Sigmoid colon (tissue), 7 donors: ENCODE data around the gene ATP2C1. TPM values are rescaled to one million over a fixed set of nuclear protein-coding genes. Genes with fewer than 3 reads are reported as not detected.
"Not testable (repeated sequence)": the region's sequence is repeated elsewhere in the genome, so short reads cannot be mapped to it uniquely, and the experiment has no call there.

Source experiments
- DNase-seq: peaks from one replicate; pipeline ENCODE4 v3.0.0-alpha.2; 2019
- H3K27ac ChIP-seq, 4 donors: fragments of 200-600 bp; sonication (generic); one replicate each; pipeline ENCODE4 v1.5.1; 2016 to 2019; ENCODE audit warnings: mild to moderate bottlenecking in 1 of 4
- H3K27me3 ChIP-seq, 3 donors: fragments of 200-600 bp; sonication (generic); one replicate each; pipeline ENCODE4 v1.5.1; 2019; ENCODE audit warnings: mild to moderate bottlenecking in 1 of 3
- H3K36me3 ChIP-seq, 4 donors: fragments of 200-600 bp; sonication (generic); one replicate each; pipeline ENCODE4 v1.5.1; 2016 to 2019
- H3K4me1 ChIP-seq, 4 donors: fragments of 200-600 bp; sonication (generic); one replicate each; pipeline ENCODE4 v1.5.1; 2017 to 2019
- H3K4me3 ChIP-seq, 4 donors: fragments of 200-600 bp; sonication (generic); one replicate each; pipeline ENCODE4 v1.5.1; 2017 to 2019; ENCODE audit warnings: mild to moderate bottlenecking in 2 of 4, moderate library complexity in 1 of 4
- H3K9me3 ChIP-seq, 4 donors: fragments of 200-600 bp in 3 of 4; sonication (generic) in 3 of 4; one replicate each; pipeline versions ENCODE4 v1.5.1 to v1.6.1; 2013 to 2019
- CTCF ChIP-seq, 4 experiments: fragments of 450-650 bp in 3 of 4; fragments of 200-600 bp in 1 of 4; IDR thresholded peaks; one replicate each; pipeline ENCODE4 v1.5.1; 2016 to 2019; ENCODE audit warnings: antibody characterized with exemption in 4 of 4, mild to moderate bottlenecking in 3 of 4, moderate library complexity in 2 of 4
- EP300 ChIP-seq, 4 donors: sonication (generic); formaldehyde crosslinking; IDR thresholded peaks; one replicate each; pipeline ENCODE4 v1.6.1; 2017; ENCODE audit warnings: antibody characterized with exemption in 4 of 4
- POLR2A ChIP-seq, 2 donors: fragments of 450-650 bp; IDR thresholded peaks; one replicate each; pipeline ENCODE4 v1.6.1; 2016; ENCODE audit warnings: antibody characterized with exemption in 2 of 2, mild to moderate bottlenecking in 2 of 2, moderate library complexity in 2 of 2
- POLR2AphosphoS5 ChIP-seq, 4 donors: sonication (generic); formaldehyde crosslinking; IDR thresholded peaks; one replicate each; pipeline ENCODE4 v1.6.1; 2017; ENCODE audit warnings: antibody characterized with exemption in 4 of 4
- WGBS, 2 donors: extraction: QIAGEN DNeasy Blood & Tissue Kit; methylation state at CpG; one replicate each; pipeline ENCODE4 v1.1.7; 2013; 5-methylcytosine and 5-hydroxymethylcytosine counted together
- intact Hi-C: fragments of 100-400 bp; cut with DNase I; formaldehyde crosslinking; loops from one replicate; pipeline ENCODE4 v1.15.1; 2023
- polyA plus RNA-seq, 3 donors: library from polyadenylated mRNA; stranded (reverse); fragments of 200-250 nt; gene quantifications; one replicate each; pipeline ENCODE4 v1.2.3, GENCODE V29; 2013
- total RNA-seq, 4 donors: library from RNA; depleted of rRNA; stranded (reverse); fragments of >200 nt; gene quantifications; one replicate each; pipeline ENCODE4 v1.1.0, GENCODE V29; 2016
- donor health status: healthy with polysubstance abuse.
- donor health status: Bipolar disorder and iron deficiency.
- donor health status: healthy.

Gene ATP2C1
- total and polyA plus RNA-seq, 7 donors = 13.8 to 46.7 (median 38.0) TPM

GRCh38 chr3:130971208-130971607 is 77.3 kb downstream of the ATP2C1 start:
- no peak overlapping the region for H3K4me3 ChIP-seq
- H3K27me3 ChIP-seq = no peaks in the 10 kb centered on the region
- peaks cover 0 to 66% (median 7%) of the 10 kb centered on the region in 4 donors for H3K36me3 ChIP-seq
- no peak for TF ChIP-seq POLR2A (IDR thresholded peaks at IDR 0.05)
- no peak for TF ChIP-seq CTCF (IDR thresholded peaks at IDR 0.05)
- no peak for TF ChIP-seq POLR2AphosphoS5 (IDR thresholded peaks at IDR 0.05)
- no peak for TF ChIP-seq EP300 (IDR thresholded peaks at IDR 0.05)
- intact Hi-C loops = no loop called here
- no peak overlapping the region for H3K27ac ChIP-seq
- no peak for DNase-seq
- H3K4me1 ChIP-seq = no peaks in the 10 kb centered on the region
- H3K9me3 ChIP-seq = no peaks in the 10 kb centered on the region

GRCh38 chr3:130972592-130972991 is 78.7 kb downstream of the ATP2C1 start:
- H3K4me3 ChIP-seq, H3K27ac ChIP-seq, H3K4me1 ChIP-seq, H3K27me3 ChIP-seq, H3K9me3 ChIP-seq, intact Hi-C loops, DNase-seq: not testable (repeated sequence)
- H3K36me3 ChIP-seq = peaks cover 0 to 64% (median 5%) of the 10 kb centered on the region in 4 donors
- 100% methylated on average over 2 of the region's 2 CpGs for WGBS, 2 donors

GRCh38 chr3:130973406-130973805 is 79.5 kb downstream of the ATP2C1 start:
- H3K36me3 ChIP-seq = peaks cover 0 to 60% (median 5%) of the 10 kb centered on the region in 4 donors
- no peaks in the 10 kb centered on the region for H3K9me3 ChIP-seq
- H3K4me1 ChIP-seq = no peaks in the 10 kb centered on the region
- DNase-seq = no peak
- no peak overlapping the region for H3K4me3 ChIP-seq
- 94 to 96% methylated on average over 5 of the region's 5 CpGs for WGBS, 2 donors
- TF ChIP-seq POLR2AphosphoS5 (IDR thresholded peaks at IDR 0.05) (no peak), POLR2A (IDR thresholded peaks at IDR 0.05) (no peak), EP300 (IDR thresholded peaks at IDR 0.05) (no peak), CTCF (IDR thresholded peaks at IDR 0.05) (no peak)
- no peaks in the 10 kb centered on the region for H3K27me3 ChIP-seq
- no peak overlapping the region for H3K27ac ChIP-seq
- intact Hi-C loops = no loop called here

GRCh38 chr3:130974201-130974600 is 80.3 kb downstream of the ATP2C1 start:
- 86 to 91% methylated on average over 2 of the region's 2 CpGs for WGBS, 2 donors
- H3K36me3 ChIP-seq = peaks cover 0 to 55% (median 5%) of the 10 kb centered on the region in 4 donors

GRCh38 chr3:130975251-130975650 is 81.4 kb downstream of the ATP2C1 start:
- 93 to 97% methylated on average over 3 of the region's 3 CpGs for WGBS, 2 donors
- intact Hi-C loops = no loop called here
- TF ChIP-seq POLR2A (IDR thresholded peaks at IDR 0.05) = no peak
- TF ChIP-seq EP300 (IDR thresholded peaks at IDR 0.05) = no peak
- TF ChIP-seq POLR2AphosphoS5 (IDR thresholded peaks at IDR 0.05) = no peak
- TF ChIP-seq CTCF (IDR thresholded peaks at IDR 0.05) = no peak
- DNase-seq = no peak
- H3K27ac ChIP-seq = no peak overlapping the region
- H3K4me3 ChIP-seq = no peak overlapping the region
- H3K36me3 ChIP-seq = peaks cover 0 to 47% (median 5%) of the 10 kb centered on the region in 4 donors
- H3K4me1 ChIP-seq = no peaks in the 10 kb centered on the region
- no peaks in the 10 kb centered on the region for H3K27me3 ChIP-seq
- H3K9me3 ChIP-seq = no peaks in the 10 kb centered on the region

More at GRCh38 chr3:130974201-130974600, 80.3 kb downstream of the ATP2C1 start:
- H3K27ac ChIP-seq = no peak overlapping the region
- intact Hi-C loops = no loop called here
- H3K27me3 ChIP-seq = no peaks in the 10 kb centered on the region
- no peak for TF ChIP-seq POLR2A (IDR thresholded peaks at IDR 0.05)
- TF ChIP-seq POLR2AphosphoS5 (IDR thresholded peaks at IDR 0.05) = no peak
- no peak for TF ChIP-seq EP300 (IDR thresholded peaks at IDR 0.05)
- no peak for TF ChIP-seq CTCF (IDR thresholded peaks at IDR 0.05)
- H3K4me1 ChIP-seq = no peaks in the 10 kb centered on the region
- H3K9me3 ChIP-seq = no peaks in the 10 kb centered on the region
- no peak overlapping the region for H3K4me3 ChIP-seq
- no peak for DNase-seq
